DMS53 (cell line): Measurements from ENCODE around the gene CCDC57.
A peak's percentile ranks its signal among the peaks of the same experiment; 100 is the strongest.

Experiments used
- DNase-seq: peaks from one replicate; lab custom pipeline; 2025; lab: John Stamatoyannopoulos, UW

The CCDC57 gene

DNA sequence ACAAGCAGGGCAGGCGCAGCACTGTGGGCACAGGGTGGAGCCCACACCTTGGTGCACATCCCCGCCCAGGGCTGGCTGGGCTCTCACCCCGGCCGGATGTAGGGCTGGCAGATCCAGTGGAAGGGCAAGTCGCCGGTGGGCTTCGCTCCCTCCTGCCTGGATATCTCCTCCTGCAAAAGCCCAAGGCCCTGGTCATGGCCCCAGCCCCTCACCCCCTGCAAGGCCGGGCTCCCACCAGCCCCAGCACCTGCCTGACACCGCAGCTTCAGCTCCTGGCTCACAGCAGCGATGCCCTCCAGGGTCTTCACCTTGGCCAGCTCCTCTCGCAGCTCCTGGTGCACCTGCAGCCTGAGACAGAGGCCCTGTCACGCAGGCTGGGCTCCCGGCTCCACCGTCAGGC, 152.0 kb downstream of the CCDC57 start:
- DNase-seq = no peak

GRCh38 chr17:82060001-82060380, 152.7 kb downstream of the CCDC57 start:
- DNase-seq = no peak

- DNase-seq = no peak
Measured at GRCh38 chr17:82059272-82060000, 153.2 kb downstream of the CCDC57 start.

- DNase-seq = no peak
Measured at GRCh38 chr17:82058855-82059249, 153.8 kb downstream of the CCDC57 start.

GRCh38 chr17:82058230-82058854, 154.3 kb downstream of the CCDC57 start:
- no peak for DNase-seq

GRCh38 chr17:82056729-82057621, 155.7 kb downstream of the CCDC57 start:
- DNase-seq = peak; percentile 43

- no peak for DNase-seq
Measured at GRCh38 chr17:82055965-82056728, 156.5 kb downstream of the CCDC57 start.

- no peak for DNase-seq
Measured at GRCh38 chr17:82055023-82055964, 157.3 kb downstream of the CCDC57 start.

DNA sequence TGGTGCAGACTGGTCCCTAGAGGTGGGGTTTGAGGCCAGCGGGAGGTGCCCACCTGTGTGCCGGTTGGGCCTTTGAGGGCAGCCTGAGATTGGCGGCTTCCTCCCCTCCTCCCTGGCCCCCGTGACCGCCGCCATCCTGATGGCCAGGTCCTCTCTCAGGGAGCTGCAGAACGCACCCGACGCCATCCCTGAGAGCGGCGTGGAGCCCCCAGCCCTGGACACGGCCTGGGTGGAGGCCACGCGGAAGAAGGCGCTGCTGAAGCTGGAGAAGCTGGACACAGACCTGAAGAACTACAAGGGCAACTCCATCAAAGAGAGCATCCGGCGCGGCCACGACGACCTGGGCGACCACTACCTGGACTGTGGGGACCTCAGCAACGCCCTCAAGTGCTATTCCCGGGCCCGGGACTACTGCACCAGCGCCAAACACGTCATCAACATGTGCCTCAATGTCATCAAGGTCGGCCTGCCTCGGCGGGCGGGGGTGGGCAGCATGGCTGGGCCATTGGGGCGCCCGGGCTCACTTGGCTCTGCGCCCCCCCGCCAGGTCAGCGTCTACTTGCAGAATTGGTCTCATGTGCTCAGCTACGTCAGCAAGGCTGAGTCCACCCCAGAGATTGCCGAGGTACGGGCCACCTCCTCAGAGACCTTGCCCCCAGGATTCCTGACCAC, 158.2 kb downstream of the CCDC57 start:
- no peak for DNase-seq

- DNase-seq = no peak
Measured at GRCh38 chr17:82053556-82054263, 158.9 kb downstream of the CCDC57 start.

DNA sequence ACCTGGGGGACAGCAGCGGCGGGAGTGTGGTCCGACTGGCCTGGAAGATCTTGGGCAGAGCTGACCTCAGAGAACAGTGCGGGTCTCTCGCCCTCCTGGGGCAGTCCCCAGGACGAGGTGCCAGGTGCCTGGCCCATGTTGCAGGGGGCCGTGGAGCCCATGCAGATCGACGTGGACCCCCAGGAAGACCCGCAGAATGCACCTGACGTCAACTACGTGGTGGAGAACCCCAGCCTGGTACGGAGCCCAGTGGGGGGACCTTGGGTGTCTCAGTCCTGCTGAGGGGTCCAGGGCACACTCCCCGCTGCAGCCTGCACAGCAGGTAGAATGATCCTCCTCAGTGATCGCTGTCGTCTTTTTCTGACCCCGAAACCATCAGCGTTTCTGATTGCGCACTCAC, 159.5 kb downstream of the CCDC57 start:
- no peak for DNase-seq

GRCh38 chr17:82052638-82053059, 160.0 kb downstream of the CCDC57 start:
- DNase-seq = peak; percentile 52

DNA sequence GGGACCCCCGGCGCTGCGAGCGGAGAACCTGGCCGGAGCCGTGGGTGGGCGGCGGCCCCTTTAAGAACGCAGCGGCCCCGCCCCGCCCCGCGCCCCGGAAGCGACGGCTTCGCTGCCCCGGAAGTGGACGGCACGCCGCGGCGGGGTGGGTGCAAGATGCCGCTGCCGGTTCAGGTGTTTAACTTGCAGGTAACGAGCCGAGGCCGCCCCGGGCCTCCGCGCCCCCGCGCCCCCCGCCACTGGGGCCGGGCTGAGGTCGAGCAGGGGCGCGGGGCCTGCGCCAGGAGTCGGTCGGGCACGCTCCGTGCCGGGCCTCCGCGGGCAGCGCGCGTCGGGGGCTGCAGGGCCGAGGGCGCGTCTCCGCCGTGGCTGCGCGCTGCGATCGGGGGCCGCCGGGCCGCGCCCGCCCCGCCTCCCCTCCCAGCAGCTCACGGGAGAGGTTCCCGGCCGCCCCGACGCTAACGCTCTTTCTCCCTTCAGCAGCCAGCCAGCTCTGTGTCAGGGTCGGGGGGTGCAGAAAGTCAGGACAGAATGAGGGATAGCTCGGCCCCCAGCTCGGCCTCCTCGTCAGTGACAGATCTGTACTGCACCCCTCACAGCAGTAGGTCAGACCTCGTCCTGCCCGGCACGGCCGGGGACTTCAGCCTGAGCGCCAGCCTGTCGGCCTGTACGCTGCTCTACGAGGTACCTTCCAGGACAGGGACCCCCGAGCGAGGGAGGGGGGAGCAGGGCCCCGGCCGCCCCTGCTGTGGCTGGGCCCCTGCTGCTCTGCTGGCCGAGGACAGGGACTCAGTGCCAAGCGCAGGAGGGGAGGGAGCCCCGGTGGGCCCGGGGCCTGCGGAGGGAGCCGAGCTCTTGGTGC, 160.6 kb downstream of the CCDC57 start, which contains the start of the genes GPS1 and RFNG:
GPS1 (plus strand) TSS at position 123 of the 862 bp plus-strand sequence; CDS start at position 157, 34 bp downstream.
RFNG (minus strand) TSS at position 36 of the 862 bp plus-strand sequence. CDS start 45 bp downstream, outside the sequence.
- peak; percentile 88 for DNase-seq
